MM.1S (cell line): ENCODE measurements around the gene RIMBP3C.
"Not testable (repeated sequence)": the region's sequence is repeated elsewhere in the genome, so short reads cannot be mapped to it uniquely, and the experiment has no call there.

Experiments
- CTCF ChIP-seq: fragments of 300-600 bp; sonication (generic); IDR thresholded peaks from 2 replicates; pipeline ENCODE4 v1.5.1; 2016; ENCODE audit warnings: antibody characterized with exemption, low read length, mixed read lengths
- EZH2 ChIP-seq: fragments of 300-600 bp; sonication (generic); optimal IDR thresholded peaks from 2 replicates; pipeline ENCODE3; 2017; ENCODE audit warnings: low read depth, mild to moderate bottlenecking, antibody characterized with exemption, low read length, mixed read lengths

- TF ChIP-seq CTCF, EZH2: not testable (repeated sequence)
Measured at GRCh38 chr22:21551361-21551760, at the start of gene RIMBP3C.
